ENCODE measurements around the gene PDE8A.

The PDE8A gene

DNA sequence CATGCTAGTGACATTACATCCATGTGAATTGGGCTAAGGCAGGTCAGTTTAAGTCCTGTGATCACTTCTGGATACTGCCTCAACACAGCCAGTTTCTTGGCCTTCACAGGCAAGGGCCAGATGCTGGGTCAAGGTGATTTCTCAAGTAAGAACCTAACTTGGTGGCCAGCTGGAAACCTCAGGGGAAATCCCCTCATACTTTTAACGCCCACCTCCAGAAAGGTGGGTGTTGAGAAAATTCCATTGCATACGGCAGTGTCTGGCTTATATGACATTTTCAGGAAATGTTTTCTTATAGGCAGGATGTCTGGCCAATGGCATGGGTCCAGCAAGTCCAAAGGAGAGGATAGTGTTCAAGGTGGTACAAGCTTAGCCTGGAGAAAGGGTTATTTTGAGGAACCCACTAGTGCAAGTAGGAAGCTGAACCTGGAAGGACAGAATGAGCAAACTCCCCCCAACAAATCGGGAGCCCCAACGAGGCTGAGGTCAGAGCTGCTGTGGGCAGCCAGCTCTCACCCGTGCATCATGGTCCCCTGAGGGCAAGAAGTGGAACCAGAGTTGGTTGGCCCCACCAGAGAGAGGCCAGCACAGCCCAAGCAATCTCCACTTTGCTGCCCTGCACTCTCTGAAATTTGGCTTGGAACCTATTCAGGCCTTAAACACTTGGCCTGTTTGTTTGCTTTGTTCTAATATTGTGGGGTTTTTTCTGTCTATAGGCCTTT is 135.4 kb downstream of the PDE8A start:
- TF ChIP-seq, protein P1, sequence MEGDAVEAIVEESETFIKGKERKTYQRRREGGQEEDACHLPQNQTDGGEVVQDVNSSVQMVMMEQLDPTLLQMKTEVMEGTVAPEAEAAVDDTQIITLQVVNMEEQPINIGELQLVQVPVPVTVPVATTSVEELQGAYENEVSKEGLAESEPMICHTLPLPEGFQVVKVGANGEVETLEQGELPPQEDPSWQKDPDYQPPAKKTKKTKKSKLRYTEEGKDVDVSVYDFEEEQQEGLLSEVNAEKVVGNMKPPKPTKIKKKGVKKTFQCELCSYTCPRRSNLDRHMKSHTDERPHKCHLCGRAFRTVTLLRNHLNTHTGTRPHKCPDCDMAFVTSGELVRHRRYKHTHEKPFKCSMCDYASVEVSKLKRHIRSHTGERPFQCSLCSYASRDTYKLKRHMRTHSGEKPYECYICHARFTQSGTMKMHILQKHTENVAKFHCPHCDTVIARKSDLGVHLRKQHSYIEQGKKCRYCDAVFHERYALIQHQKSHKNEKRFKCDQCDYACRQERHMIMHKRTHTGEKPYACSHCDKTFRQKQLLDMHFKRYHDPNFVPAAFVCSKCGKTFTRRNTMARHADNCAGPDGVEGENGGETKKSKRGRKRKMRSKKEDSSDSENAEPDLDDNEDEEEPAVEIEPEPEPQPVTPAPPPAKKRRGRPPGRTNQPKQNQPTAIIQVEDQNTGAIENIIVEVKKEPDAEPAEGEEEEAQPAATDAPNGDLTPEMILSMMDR (IDR thresholded peaks at IDR 0.05) = no peak

DNA sequence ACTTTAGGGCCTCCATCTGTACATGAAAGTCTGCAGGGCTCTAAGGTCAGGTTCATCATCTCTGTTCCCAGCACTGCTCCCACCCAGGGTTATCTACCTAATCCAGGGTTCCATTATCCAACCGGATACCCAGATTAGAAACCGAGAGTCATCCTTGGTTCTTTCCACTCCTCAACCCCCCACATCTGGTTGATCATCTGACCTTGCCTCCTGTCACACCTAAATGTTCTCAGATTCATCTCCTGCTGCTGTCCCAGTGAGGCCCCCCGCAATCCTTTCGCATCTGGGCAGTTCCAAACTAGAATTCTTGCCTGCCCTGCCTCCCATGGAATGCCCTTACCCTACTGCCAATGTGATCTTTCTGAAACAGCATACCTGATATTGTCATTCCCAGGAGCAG is 136.5 kb downstream of the PDE8A start:
- TF ChIP-seq, protein P1 (IDR thresholded peaks at IDR 0.05) = no peak

DNA sequence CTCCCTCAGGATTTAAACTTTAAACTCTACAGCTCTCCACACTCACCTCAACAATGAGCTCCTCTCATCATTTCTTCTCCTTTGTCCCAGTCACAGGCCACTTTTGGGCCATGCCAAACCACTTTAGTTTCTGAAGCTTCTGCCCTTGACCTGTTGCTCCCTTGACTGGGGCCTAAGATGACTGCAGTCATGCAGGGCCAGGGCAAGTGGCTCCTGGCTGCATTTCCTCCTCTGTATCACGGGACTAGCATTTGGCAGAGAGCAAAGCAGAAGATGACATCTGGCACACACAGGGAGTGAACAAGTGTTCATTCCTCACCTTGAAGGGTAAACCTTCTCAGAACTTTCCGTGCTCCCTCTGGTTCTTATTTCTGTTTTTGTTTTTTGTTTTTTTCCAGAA is 136.9 kb downstream of the PDE8A start:
- TF ChIP-seq, protein P1 (IDR thresholded peaks at IDR 0.05) = no peak

DNA sequence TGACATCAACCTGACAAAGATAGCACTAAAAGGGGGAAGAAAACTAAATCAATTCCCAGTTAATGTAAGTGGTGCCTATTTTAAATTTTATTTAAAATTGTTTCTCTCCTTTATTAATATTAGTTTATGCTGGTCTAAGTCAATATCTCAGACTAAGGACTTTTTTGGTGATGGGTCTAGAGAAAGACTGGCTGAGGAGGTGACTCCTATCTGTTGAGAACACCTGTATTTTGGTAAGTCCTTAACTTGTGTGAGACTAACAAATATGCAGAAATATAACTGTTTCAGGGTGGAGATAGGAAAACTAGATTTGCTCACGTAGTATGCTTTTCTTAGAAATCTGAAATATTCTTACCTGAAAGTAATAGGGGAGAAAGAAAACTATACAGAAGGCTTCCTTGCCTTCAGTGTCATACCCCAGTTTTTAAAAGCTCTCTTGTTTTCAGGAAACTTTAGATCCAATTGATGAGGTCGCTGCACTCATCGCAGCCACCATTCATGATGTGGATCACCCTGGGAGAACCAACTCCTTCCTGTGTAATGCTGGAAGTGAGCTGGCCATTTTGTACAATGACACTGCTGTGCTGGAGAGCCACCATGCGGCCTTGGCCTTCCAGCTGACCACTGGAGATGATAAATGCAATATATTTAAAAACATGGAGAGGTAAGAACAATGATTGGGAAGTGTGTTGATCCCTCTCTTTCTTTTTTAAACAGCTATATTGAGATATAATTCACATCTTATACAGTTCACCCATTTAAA is 138.9 kb downstream of the PDE8A start:
- TF ChIP-seq, protein P1 (IDR thresholded peaks at IDR 0.05) = no peak

DNA sequence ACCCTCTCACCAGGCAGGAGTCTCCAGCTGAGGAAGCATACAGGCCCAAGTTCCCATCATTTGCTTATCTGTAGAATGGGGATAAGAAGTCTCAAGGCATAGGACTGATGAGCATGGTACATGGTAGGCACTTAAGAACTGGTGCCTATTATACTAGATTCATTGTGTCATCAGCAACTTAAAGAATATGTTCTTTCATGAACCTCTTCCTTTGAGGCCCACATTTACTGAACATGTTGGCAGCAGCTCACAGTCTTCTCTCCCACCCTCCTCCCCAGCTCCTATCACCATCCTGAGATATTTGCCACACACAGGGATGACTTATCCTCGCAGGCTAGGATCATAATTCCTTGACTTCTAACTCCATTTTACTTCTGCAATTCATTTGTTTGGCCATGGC is 142.5 kb downstream of the PDE8A start:
- TF ChIP-seq, protein P1 (IDR thresholded peaks at IDR 0.05) = no peak

DNA sequence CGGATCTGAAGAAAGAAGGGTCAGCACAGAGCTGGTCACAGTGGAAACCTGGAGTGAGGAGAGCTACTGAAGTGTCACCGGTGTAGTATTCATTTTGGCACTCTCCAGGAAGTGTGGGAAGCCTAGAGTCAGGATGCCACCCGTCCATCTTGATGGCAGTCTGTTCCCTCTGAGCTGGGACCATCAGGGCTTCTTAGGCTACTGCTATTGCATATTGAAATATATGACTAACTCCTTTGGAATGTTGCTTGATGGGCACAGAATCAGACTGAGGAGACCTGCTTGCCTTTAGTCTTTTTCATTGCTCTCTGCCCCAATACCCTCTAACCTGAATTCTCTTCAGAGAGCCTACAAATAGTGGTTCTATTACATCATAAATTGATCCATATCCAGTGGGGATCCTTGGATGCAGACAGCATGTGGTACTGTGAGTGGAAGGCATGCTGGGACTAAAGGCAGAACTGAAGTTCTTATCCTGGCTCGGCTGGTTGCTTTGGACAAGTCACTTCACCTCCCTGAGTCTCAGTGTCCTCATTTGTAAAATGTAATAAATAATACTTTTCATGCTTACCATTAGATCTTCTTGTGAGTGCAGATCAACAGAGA is 143.5 kb downstream of the PDE8A start:
- TF ChIP-seq, protein P1 (IDR thresholded peaks at IDR 0.05) = no peak

DNA sequence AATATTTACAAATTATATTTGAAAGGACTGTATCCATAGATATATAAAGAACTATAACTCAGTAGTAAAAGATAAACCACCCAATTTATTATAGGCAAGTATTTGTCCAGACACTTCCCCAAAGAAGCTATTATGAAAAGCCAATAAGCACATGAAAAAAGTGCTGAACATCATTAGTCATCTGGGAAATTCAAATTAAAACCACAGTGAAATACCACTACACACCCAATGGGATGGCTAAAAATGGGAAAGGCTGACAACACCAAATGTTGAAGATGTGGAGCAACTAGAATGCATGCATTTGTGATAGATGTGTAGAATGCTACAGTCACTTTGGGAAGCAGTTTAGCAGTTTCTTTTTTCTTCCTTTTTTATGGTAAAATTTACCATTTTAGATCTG is 147.0 kb downstream of the PDE8A start:
- TF ChIP-seq, protein P1 (IDR thresholded peaks at IDR 0.05) = no peak
